ENCODE data around the gene SF3A2.

- TF ChIP-seq EZH2 (IDR thresholded peaks at IDR 0.05; ENCODE audit: borderline replicate concordance, insufficient read depth, low read length, poor library complexity, severe bottlenecking) (no peak), EP300 (conservative IDR thresholded peaks at IDR 0.05; ENCODE audit: poor library complexity, severe bottlenecking) (no peak), RAD21 (conservative IDR thresholded peaks at IDR 0.05) (no peak), REST (IDR thresholded peaks at IDR 0.05; ENCODE audit: borderline replicate concordance) (no peak), SMC3 (conservative IDR thresholded peaks at IDR 0.05; ENCODE audit: poor library complexity) (no peak), TAF1 (IDR thresholded peaks at IDR 0.05; ENCODE audit: low read depth) (no peak), MXI1 (conservative IDR thresholded peaks at IDR 0.05; ENCODE audit: poor library complexity, severe bottlenecking) (no peak), POLR2AphosphoS5 (IDR thresholded peaks at IDR 0.05) (no peak)
- TF ChIP-seq, protein P1, sequence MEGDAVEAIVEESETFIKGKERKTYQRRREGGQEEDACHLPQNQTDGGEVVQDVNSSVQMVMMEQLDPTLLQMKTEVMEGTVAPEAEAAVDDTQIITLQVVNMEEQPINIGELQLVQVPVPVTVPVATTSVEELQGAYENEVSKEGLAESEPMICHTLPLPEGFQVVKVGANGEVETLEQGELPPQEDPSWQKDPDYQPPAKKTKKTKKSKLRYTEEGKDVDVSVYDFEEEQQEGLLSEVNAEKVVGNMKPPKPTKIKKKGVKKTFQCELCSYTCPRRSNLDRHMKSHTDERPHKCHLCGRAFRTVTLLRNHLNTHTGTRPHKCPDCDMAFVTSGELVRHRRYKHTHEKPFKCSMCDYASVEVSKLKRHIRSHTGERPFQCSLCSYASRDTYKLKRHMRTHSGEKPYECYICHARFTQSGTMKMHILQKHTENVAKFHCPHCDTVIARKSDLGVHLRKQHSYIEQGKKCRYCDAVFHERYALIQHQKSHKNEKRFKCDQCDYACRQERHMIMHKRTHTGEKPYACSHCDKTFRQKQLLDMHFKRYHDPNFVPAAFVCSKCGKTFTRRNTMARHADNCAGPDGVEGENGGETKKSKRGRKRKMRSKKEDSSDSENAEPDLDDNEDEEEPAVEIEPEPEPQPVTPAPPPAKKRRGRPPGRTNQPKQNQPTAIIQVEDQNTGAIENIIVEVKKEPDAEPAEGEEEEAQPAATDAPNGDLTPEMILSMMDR (IDR thresholded peaks at IDR 0.05; ENCODE audit: poor library complexity, severe bottlenecking) = no peak
Measured at GRCh38 chr19:2248136-2249009, 11.7 kb downstream of the SF3A2 start.

Data from neural cell (in vitro differentiated cells).